Neural cell (in vitro differentiated cells): Measurements from ENCODE around the gene SLC18B1. TPM values are rescaled to one million over a fixed set of nuclear protein-coding genes. Genes with fewer than 3 reads are reported as not detected.

Experiments used
- H2AFZ ChIP-seq: fragments of 200-600, 300-800 bp; sonication (generic), shearing (Covaris generic); 2 replicates; pipeline ENCODE4 v1.6.0; 2014; ENCODE audit warnings: low read depth, mild to moderate bottlenecking, antibody characterized with exemption, low read length, moderate library complexity
- H3F3A ChIP-seq: fragments of 200-600 bp; shearing (Covaris generic); 2 replicates; pipeline ENCODE4 v1.6.1; 2016; ENCODE audit warnings: mild to moderate bottlenecking, moderate library complexity, mixed read lengths, antibody characterized with exemption, low read length; ENCODE audit not compliant: insufficient read depth, poor library complexity, severe bottlenecking
- H3K27ac ChIP-seq: fragments of 200-600, 300-800 bp; sonication (generic), shearing (Covaris generic); 2 replicates; pipeline ENCODE4 v1.5.1; 2014; ENCODE audit warnings: mild to moderate bottlenecking, low read length, moderate library complexity
- H3K27me3 ChIP-seq: fragments of 300-800, 200-600 bp; sonication (generic), shearing (Covaris generic); 2 replicates; pipeline ENCODE4 v1.6.0; 2014; ENCODE audit warnings: mild to moderate bottlenecking, low read depth, low read length, moderate library complexity; ENCODE audit not compliant: insufficient read depth
- H3K36me3 ChIP-seq: fragments of 300-800, 200-600 bp; sonication (generic), shearing (Covaris generic); 2 replicates; pipeline ENCODE4 v1.5.1; 2014; ENCODE audit warnings: mild to moderate bottlenecking, antibody characterized with exemption, low read length, moderate library complexity; ENCODE audit not compliant: insufficient read depth
- H3K4me2 ChIP-seq: fragments of 300-800, 200-600 bp; sonication (generic), shearing (Covaris generic); 2 replicates; pipeline ENCODE4 v1.6.0; 2014; ENCODE audit warnings: mild to moderate bottlenecking, low read length
- H3K4me3 ChIP-seq: fragments of 300-800, 200-600 bp; sonication (generic), shearing (Covaris generic); 2 replicates; pipeline ENCODE4 v1.5.1; 2014; ENCODE audit warnings: mild to moderate bottlenecking, low read length, moderate library complexity
- H3K79me2 ChIP-seq: fragments of 200-600 bp; shearing (Covaris generic); replicated peaks from 2 replicates; pipeline ENCODE4 v1.6.0; 2014; ENCODE audit warnings: mild to moderate bottlenecking, low read length, moderate library complexity; ENCODE audit not compliant: insufficient read depth
- H3K9ac ChIP-seq: fragments of 300-800, 200-600 bp; sonication (generic), shearing (Covaris generic); 2 replicates; pipeline ENCODE4 v1.6.1; 2016; ENCODE audit warnings: mild to moderate bottlenecking, low read length, mixed read lengths
- H3K9me2 ChIP-seq: fragments of 200-600 bp; shearing (Covaris generic); 2 replicates; pipeline ENCODE4 v1.6.1; 2016; ENCODE audit warnings: mild to moderate bottlenecking, low read length, mixed read lengths; ENCODE audit not compliant: insufficient read depth
- H3K9me3 ChIP-seq: fragments of 200-600, 300-800 bp; sonication (generic), shearing (Covaris generic); 2 replicates; pipeline ENCODE4 v1.6.1; 2016; ENCODE audit warnings: mild to moderate bottlenecking, mixed run types, low read length, moderate library complexity, mixed read lengths
- H4K20me1 ChIP-seq: fragments of 200-600 bp; shearing (Covaris generic); 2 replicates; pipeline ENCODE4 v1.6.1; 2016; ENCODE audit warnings: mild to moderate bottlenecking, mixed run types; ENCODE audit not compliant: insufficient read depth
- EP300 ChIP-seq: fragments of 450-650 bp; conservative IDR thresholded peaks from 2 replicates; pipeline ENCODE4 v1.6.1; 2014; ENCODE audit warnings: antibody characterized with exemption, mild to moderate bottlenecking, moderate library complexity; ENCODE audit not compliant: poor library complexity, severe bottlenecking
- EZH2 ChIP-seq: fragments of 200-600, 300-800 bp; shearing (Covaris generic), sonication (generic); IDR thresholded peaks from 2 replicates; pipeline ENCODE4 v1.6.1; 2014; ENCODE audit warnings: antibody characterized with exemption, low read length, borderline replicate concordance, mild to moderate bottlenecking; ENCODE audit not compliant: insufficient read depth, poor library complexity, severe bottlenecking
- MXI1 ChIP-seq: fragments of 450-650 bp; conservative IDR thresholded peaks from 2 replicates; pipeline ENCODE4 v1.6.1; 2014; ENCODE audit warnings: antibody characterized with exemption, mild to moderate bottlenecking; ENCODE audit not compliant: poor library complexity, severe bottlenecking
- POLR2AphosphoS5 ChIP-seq: IDR thresholded peaks from 2 replicates; pipeline ENCODE4 v1.6.1; 2012
- RAD21 ChIP-seq: fragments of 450-650 bp; conservative IDR thresholded peaks from 2 replicates; pipeline ENCODE4 v1.6.1; 2014; ENCODE audit warnings: antibody characterized with exemption, mild to moderate bottlenecking, moderate library complexity
- SMC3 ChIP-seq: fragments of 450-650 bp; conservative IDR thresholded peaks from 2 replicates; pipeline ENCODE4 v1.6.1; 2014; ENCODE audit warnings: antibody characterized with exemption, mild to moderate bottlenecking, moderate library complexity; ENCODE audit not compliant: poor library complexity
- TAF1 ChIP-seq: IDR thresholded peaks from 2 replicates; pipeline ENCODE4 v1.6.1; 2012; ENCODE audit warnings: low read depth
- polyA plus RNA-seq: library from polyadenylated mRNA; depleted of rRNA; stranded (reverse); fragments of >200 nt; gene quantifications from 2 replicates; pipeline ENCODE4 v1.2.3, GENCODE V29; 2014
- TF ChIP-seq, protein P1 (sequence below): IDR thresholded peaks from 2 replicates; pipeline ENCODE4 v1.6.1; 2012; ENCODE audit warnings: borderline replicate concordance
- TF ChIP-seq, protein P2 (sequence below): fragments of 450-650 bp; IDR thresholded peaks from 2 replicates; pipeline ENCODE4 v1.5.1; 2014; ENCODE audit warnings: antibody characterized with exemption, mild to moderate bottlenecking, moderate library complexity; ENCODE audit not compliant: poor library complexity, severe bottlenecking

The SLC18B1 gene
- polyA plus RNA-seq, 1 donor from 2014 or later, result 9.0 TPM

DNA sequence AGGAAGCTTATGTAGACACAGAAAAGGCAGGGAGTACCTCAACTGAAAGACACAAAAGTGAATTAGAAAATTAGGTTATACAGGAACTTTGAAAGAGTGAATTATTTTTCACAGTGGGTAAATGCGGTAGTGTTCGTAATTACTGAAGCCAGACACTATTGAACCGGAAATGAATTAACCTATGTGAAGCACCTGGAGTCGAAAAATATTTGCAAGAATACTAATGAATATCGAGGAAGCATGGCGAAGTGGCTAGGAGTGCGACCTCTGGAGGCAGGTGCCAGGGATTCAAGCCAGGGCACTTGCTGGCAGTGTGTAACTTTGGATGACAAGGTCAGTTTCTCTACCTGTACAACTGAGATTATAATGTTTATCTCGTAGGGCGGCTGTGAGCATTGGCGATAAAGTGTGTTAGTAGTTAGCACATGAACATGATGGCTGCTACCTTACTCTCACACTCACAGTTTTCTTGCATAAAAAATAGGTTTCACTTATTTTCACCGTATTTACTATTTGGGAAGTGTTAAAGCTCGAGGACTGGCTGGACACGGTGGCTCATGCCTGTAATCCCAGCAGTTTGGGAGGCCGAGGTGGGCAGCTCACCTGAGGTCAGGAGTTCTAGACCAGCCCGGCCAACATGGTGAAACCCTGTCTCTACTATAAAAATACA is 567 bp upstream of the SLC18B1 start:
- no peaks in the 10 kb centered on the region for H4K20me1 ChIP-seq
- TF ChIP-seq POLR2AphosphoS5, result no peak
- TF ChIP-seq RAD21, result peak; percentile 66
- no peak for TF ChIP-seq EP300
- peak; percentile 20 for TF ChIP-seq MXI1
- TF ChIP-seq, protein P1, sequence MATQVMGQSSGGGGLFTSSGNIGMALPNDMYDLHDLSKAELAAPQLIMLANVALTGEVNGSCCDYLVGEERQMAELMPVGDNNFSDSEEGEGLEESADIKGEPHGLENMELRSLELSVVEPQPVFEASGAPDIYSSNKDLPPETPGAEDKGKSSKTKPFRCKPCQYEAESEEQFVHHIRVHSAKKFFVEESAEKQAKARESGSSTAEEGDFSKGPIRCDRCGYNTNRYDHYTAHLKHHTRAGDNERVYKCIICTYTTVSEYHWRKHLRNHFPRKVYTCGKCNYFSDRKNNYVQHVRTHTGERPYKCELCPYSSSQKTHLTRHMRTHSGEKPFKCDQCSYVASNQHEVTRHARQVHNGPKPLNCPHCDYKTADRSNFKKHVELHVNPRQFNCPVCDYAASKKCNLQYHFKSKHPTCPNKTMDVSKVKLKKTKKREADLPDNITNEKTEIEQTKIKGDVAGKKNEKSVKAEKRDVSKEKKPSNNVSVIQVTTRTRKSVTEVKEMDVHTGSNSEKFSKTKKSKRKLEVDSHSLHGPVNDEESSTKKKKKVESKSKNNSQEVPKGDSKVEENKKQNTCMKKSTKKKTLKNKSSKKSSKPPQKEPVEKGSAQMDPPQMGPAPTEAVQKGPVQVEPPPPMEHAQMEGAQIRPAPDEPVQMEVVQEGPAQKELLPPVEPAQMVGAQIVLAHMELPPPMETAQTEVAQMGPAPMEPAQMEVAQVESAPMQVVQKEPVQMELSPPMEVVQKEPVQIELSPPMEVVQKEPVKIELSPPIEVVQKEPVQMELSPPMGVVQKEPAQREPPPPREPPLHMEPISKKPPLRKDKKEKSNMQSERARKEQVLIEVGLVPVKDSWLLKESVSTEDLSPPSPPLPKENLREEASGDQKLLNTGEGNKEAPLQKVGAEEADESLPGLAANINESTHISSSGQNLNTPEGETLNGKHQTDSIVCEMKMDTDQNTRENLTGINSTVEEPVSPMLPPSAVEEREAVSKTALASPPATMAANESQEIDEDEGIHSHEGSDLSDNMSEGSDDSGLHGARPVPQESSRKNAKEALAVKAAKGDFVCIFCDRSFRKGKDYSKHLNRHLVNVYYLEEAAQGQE, result no peak
- TF ChIP-seq SMC3, result peak; percentile 81
- TF ChIP-seq, protein P2, sequence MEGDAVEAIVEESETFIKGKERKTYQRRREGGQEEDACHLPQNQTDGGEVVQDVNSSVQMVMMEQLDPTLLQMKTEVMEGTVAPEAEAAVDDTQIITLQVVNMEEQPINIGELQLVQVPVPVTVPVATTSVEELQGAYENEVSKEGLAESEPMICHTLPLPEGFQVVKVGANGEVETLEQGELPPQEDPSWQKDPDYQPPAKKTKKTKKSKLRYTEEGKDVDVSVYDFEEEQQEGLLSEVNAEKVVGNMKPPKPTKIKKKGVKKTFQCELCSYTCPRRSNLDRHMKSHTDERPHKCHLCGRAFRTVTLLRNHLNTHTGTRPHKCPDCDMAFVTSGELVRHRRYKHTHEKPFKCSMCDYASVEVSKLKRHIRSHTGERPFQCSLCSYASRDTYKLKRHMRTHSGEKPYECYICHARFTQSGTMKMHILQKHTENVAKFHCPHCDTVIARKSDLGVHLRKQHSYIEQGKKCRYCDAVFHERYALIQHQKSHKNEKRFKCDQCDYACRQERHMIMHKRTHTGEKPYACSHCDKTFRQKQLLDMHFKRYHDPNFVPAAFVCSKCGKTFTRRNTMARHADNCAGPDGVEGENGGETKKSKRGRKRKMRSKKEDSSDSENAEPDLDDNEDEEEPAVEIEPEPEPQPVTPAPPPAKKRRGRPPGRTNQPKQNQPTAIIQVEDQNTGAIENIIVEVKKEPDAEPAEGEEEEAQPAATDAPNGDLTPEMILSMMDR, result peak; percentile 80
- TF ChIP-seq EZH2, result no peak
- no peak for TF ChIP-seq TAF1
- H3K36me3 ChIP-seq, result no peaks in the 10 kb centered on the region
- H3K4me2 ChIP-seq, result peak overlapping the region; percentile 55
- H3K4me3 ChIP-seq, result peak overlapping the region; percentile 71
- H3K79me2 ChIP-seq, result no peaks in the 10 kb centered on the region
- no peak overlapping the region for H3K27ac ChIP-seq
- peak overlapping the region; percentile 52 for H3K9ac ChIP-seq
- H3K9me2 ChIP-seq, result no peaks in the 10 kb centered on the region
- peak overlapping the region; percentile 31 for H2AFZ ChIP-seq
- no peaks in the 10 kb centered on the region for H3K27me3 ChIP-seq
- no peaks in the 10 kb centered on the region for H3K9me3 ChIP-seq
- no peaks in the 10 kb centered on the region for H3F3A ChIP-seq

DNA sequence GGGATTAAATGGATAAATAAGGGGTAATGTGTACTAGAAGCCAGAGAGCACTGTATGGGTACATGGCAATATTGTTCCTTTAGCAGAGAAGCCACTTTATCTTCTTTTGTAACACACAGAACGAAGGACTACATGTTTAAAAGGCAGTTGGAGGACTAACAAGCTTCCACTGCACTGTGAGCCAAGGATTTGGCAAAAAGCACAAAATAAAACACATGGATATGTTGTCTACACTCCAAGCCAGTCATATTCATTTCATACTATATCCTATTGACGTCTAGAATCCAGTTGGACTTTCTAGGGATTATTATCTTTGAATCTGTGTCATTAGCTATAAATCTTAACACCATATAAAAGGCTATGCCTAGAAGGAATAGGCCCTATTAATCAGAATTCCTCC is 3.0 kb downstream of the SLC18B1 start:
- H3K4me2 ChIP-seq, result no peak overlapping the region
- no peaks in the 10 kb centered on the region for H3K79me2 ChIP-seq
- no peak for TF ChIP-seq RAD21
- TF ChIP-seq, protein P1, result no peak
- TF ChIP-seq, protein P2, result no peak
- TF ChIP-seq EP300, result no peak
- no peak for TF ChIP-seq SMC3
- no peak for TF ChIP-seq TAF1
- no peak for TF ChIP-seq EZH2
- no peak for TF ChIP-seq MXI1
- no peak for TF ChIP-seq POLR2AphosphoS5
- H3K9me2 ChIP-seq, result no peaks in the 10 kb centered on the region
- H3K27ac ChIP-seq, result no peak overlapping the region
- H2AFZ ChIP-seq, result no peak overlapping the region
- no peaks in the 10 kb centered on the region for H3K36me3 ChIP-seq
- H3K27me3 ChIP-seq, result no peaks in the 10 kb centered on the region
- H4K20me1 ChIP-seq, result no peaks in the 10 kb centered on the region
- no peaks in the 10 kb centered on the region for H3F3A ChIP-seq
- no peaks in the 10 kb centered on the region for H3K9me3 ChIP-seq
- no peak overlapping the region for H3K9ac ChIP-seq
- no peak overlapping the region for H3K4me3 ChIP-seq
